Neutrophil (primary cell): ENCODE measurements around the gene KRTAP12-2.

Experiments
- H3K27ac ChIP-seq: fragments of 200-600 bp; sonication (generic); 2 replicates; pipeline ENCODE4 v1.5.1; 2016; ENCODE audit warnings: mild to moderate bottlenecking, moderate library complexity
- H3K27me3 ChIP-seq: fragments of 200-600 bp; sonication (generic); 2 replicates; pipeline ENCODE4 v1.6.0; 2016; ENCODE audit warnings: mild to moderate bottlenecking
- H3K36me3 ChIP-seq: fragments of 200-600 bp; sonication (generic); 2 replicates; pipeline ENCODE4 v1.5.1; 2017
- H3K4me1 ChIP-seq, 2 experiments: fragments of 200-600 bp in 1 of 2; sonication (generic) in 1 of 2; 1 replicate in 1 of 2; 2 replicates in 1 of 2; pipeline versions ENCODE4 v1.5.1 to v1.6.1; 2013 to 2016; ENCODE audit warnings: low read depth in 1 of 2, low read length in 1 of 2, mild to moderate bottlenecking in 1 of 2, moderate library complexity in 1 of 2; ENCODE audit not compliant: control insufficient read depth in 1 of 2, insufficient read depth in 1 of 2
- H3K4me3 ChIP-seq, 2 experiments: fragments of 200-600 bp in 1 of 2; sonication (generic) in 1 of 2; 1 replicate in 1 of 2; 2 replicates in 1 of 2; pipeline ENCODE4 v1.5.1; 2013 to 2016; ENCODE audit warnings: low read depth in 1 of 2, low read length in 1 of 2, mild to moderate bottlenecking in 1 of 2, moderate library complexity in 1 of 2
- H3K9me3 ChIP-seq: fragments of 200-600 bp; sonication (generic); 2 replicates; pipeline ENCODE4 v1.5.1; 2016
- TF ChIP-seq, protein P1 (sequence below): fragments of 200-600 bp; sonication (generic); IDR thresholded peaks from 2 replicates; pipeline ENCODE4 v1.5.1; 2016; ENCODE audit warnings: antibody characterized with exemption

The KRTAP12-2 gene

DNA sequence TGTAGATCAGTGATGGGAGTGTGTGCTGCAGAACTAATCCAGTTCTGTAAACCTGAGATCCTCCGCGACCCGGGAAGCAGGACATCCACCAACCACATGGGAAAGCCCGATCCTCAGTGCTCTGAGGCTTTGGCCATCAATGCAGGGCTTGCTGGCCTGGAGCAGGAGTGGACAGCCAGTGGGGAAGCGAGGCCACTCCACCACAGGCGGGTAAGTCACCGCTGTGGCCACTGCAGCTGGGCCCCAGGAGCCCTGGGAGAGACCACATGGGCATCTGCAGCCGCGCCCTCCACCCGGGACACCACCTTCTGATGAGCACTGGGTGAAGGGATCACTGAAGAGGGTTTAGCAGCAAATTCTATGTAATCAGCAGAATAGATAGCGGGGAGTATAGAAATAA is 14.4 kb upstream of the KRTAP12-2 start:
- Histone ChIP-seq H3K36me3 (no peaks in the 10 kb centered on the region), H3K4me1 (no peaks in the 10 kb centered on the region), H3K27me3 (peaks cover 6% of the 10 kb centered on the region), H3K4me3 (no peak overlapping the region), H3K9me3 (no peaks in the 10 kb centered on the region), H3K27ac (no peak overlapping the region)
- TF ChIP-seq, protein P1, sequence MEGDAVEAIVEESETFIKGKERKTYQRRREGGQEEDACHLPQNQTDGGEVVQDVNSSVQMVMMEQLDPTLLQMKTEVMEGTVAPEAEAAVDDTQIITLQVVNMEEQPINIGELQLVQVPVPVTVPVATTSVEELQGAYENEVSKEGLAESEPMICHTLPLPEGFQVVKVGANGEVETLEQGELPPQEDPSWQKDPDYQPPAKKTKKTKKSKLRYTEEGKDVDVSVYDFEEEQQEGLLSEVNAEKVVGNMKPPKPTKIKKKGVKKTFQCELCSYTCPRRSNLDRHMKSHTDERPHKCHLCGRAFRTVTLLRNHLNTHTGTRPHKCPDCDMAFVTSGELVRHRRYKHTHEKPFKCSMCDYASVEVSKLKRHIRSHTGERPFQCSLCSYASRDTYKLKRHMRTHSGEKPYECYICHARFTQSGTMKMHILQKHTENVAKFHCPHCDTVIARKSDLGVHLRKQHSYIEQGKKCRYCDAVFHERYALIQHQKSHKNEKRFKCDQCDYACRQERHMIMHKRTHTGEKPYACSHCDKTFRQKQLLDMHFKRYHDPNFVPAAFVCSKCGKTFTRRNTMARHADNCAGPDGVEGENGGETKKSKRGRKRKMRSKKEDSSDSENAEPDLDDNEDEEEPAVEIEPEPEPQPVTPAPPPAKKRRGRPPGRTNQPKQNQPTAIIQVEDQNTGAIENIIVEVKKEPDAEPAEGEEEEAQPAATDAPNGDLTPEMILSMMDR, result no peak

DNA sequence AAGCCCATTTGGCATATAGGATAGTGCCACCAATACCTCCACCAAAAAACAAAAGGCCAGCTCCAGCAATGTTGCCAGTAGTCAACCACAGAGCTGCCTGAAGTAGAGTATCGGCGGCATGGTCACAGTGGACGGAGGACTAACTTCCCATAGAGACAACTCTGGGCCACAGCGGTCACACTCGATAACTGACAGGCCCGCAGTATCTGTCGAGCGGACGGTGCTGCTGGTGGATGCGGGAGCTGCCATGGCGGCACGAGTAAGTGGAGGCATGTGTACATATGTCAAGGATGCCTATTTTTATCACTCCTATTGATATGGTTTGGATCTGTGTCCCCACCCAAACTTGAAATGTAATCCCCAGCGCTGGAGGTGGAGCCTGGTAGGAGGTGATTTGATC is 11.2 kb upstream of the KRTAP12-2 start:
- TF ChIP-seq, protein P1, result no peak
- Histone ChIP-seq H3K4me3 (no peak overlapping the region), H3K27ac (no peak overlapping the region), H3K9me3 (no peaks in the 10 kb centered on the region), H3K27me3 (peaks cover 4% of the 10 kb centered on the region), H3K36me3 (no peaks in the 10 kb centered on the region), H3K4me1 (no peaks in the 10 kb centered on the region)

GRCh38 chr21:44671911-44672310 is 5.2 kb upstream of the KRTAP12-2 start:
- Histone ChIP-seq H3K27ac (no peak overlapping the region), H3K36me3 (no peaks in the 10 kb centered on the region), H3K4me3 (no peak overlapping the region), H3K9me3 (peaks cover 10% of the 10 kb centered on the region), H3K27me3 (peaks cover 4% of the 10 kb centered on the region), H3K4me1 (no peaks in the 10 kb centered on the region)
- TF ChIP-seq, protein P1, result no peak

GRCh38 chr21:44670642-44671432 is 4.1 kb upstream of the KRTAP12-2 start:
- TF ChIP-seq, protein P1, result no peak
- no peak overlapping the region for H3K27ac ChIP-seq

DNA sequence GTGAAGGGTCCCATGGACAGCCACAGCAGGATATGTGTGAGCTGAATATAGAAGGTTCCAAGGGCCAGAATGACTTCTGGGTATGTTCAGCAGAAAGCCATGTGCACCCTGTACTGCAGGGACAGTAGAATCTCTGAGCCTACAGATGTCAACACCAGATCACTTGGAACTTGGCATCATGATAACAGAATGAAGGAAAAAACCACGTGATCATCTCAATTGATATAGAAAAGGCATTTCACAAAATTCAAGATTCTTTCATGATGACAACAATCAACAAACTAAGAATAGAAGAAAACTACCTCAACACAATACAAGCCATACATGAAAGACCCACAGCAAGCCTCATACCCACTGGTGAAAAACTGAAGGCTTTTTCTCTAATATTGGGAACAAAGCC is 885 bp upstream of the KRTAP12-2 start:
- Histone ChIP-seq H3K27me3 (peaks cover 4% of the 10 kb centered on the region), H3K36me3 (no peaks in the 10 kb centered on the region), H3K27ac (no peak overlapping the region), H3K4me3 (no peak overlapping the region), H3K4me1 (no peaks in the 10 kb centered on the region), H3K9me3 (peaks cover 10% of the 10 kb centered on the region)
- TF ChIP-seq, protein P1, result no peak

More at GRCh38 chr21:44670642-44671432, 4.1 kb upstream of the KRTAP12-2 start:
- H3K27me3 ChIP-seq, result peaks cover 4% of the 10 kb centered on the region
- no peak overlapping the region for H3K4me3 ChIP-seq
- peaks cover 10% of the 10 kb centered on the region for H3K9me3 ChIP-seq
- no peaks in the 10 kb centered on the region for H3K4me1 ChIP-seq
- no peaks in the 10 kb centered on the region for H3K36me3 ChIP-seq
